ENCODE measurements around the gene ATG16L2. TPM values are rescaled to one million over a fixed set of nuclear protein-coding genes. Genes with fewer than 3 reads are reported as not detected.

ATG16L2 gene
- total and polyA plus RNA-seq, 10 of the 15 experiments (the other 5 are each of a cell fraction or from before 2014, with no cell fraction given), result 1.9 to 67.7 (median 30.4) TPM

GRCh38 chr11:72823105-72823804 is 9.0 kb downstream of the ATG16L2 start:
- Histone ChIP-seq H3K79me2 (ENCODE audit: control insufficient read depth, insufficient read depth, low read length) (no peaks in the 10 kb centered on the region), H3K9me3 (replicated peaks; ENCODE audit: control insufficient read depth, insufficient read depth, low read length) (no peaks in the 10 kb centered on the region; the same call in 2 of the 3 replicates), H3K36me3 (ENCODE audit: control insufficient read depth in 2 of 2, insufficient read depth in 2 of 2, low read length in 1 of 2) (peaks cover 5 to 21% of the 10 kb centered on the region in 2 experiments; a peak in 3 of 4 replicates), H4K20me1 (ENCODE audit: control insufficient read depth, insufficient read depth) (no peaks in the 10 kb centered on the region), H3K27ac (ENCODE audit: control insufficient read depth, insufficient read depth) (peak overlapping the region; percentile 17; the same call in 1 of the 2 replicates), H3K4me2 (ENCODE audit: control insufficient read depth, insufficient read depth) (no peak overlapping the region), H3K27me3 (replicated peaks in 1 of 2; ENCODE audit: control insufficient read depth in 2 of 2, insufficient read depth in 2 of 2, low read length in 1 of 2) (no peaks in the 10 kb centered on the region), H3K9ac (ENCODE audit: control insufficient read depth, insufficient read depth, low read length) (no peak overlapping the region; the same call in 1 of the 2 replicates), H3K4me3 (no peak overlapping the region), H2AFZ (ENCODE audit: control insufficient read depth, low read depth, low read length) (no peak overlapping the region), H3K4me1 (ENCODE audit: control insufficient read depth, insufficient read depth, low read length) (peaks cover 23% of the 10 kb centered on the region)
- BruUV-seq (replicated peaks), result no TSS peak
- 94% methylated on average over 9 of the region's 9 CpGs for WGBS (ENCODE audit: insufficient coverage, insufficient replicate concordance, low lambda C conversion rate, missing lambda C conversion rate)
- DNase-seq (ENCODE audit: low read depth, low spot score) (no peak), FAIRE-seq (no peak), ATAC-seq (no peak)
- ChIA-PET SMC1A (ENCODE audit: uncharacterized antibody, unreplicated experiment) (interaction anchor here (0.5 kb wide), 1 partner anchor 22 kb away, joined by 3 read pairs; no protein-coding TSS in a partner anchor), CTCF (interaction anchor here (0.7 to 1.4 kb wide), 5 partner anchors 29 to 355 kb away, joined by 3 to 4 read pairs (median 3); partner anchors contain the start of gene STARD10), POLR2A (interaction anchor here (1.5 kb wide), 1 partner anchor 10 kb away, joined by 4 read pairs; no protein-coding TSS in a partner anchor), RAD21 (ENCODE audit: unreplicated experiment) (interaction anchor here (1.1 to 1.2 kb wide), 2 partner anchors 7 to 98 kb away, joined by 3 to 4 read pairs; no protein-coding TSS in a partner anchor)
- in situ Hi-C loops (cut with MboI), result no loop called here
- TF ChIP-seq EGR1 (IDR thresholded peaks at IDR 0.05; ENCODE audit: borderline replicate concordance in 1 of 2, low read depth in 2 of 2, low read length in 2 of 2) (no peak), BCL3 (IDR thresholded peaks at IDR 0.05; ENCODE audit: borderline replicate concordance, insufficient read depth, low read depth, low read length, poor library complexity, severe bottlenecking) (peak; percentile 78)
- intact Hi-C loops (cut with micrococcal nuclease; ENCODE audit: unreplicated experiment), result no loop called here

- Histone ChIP-seq H3K4me1 (ENCODE audit: control insufficient read depth, insufficient read depth, low read length) (peaks cover 27% of the 10 kb centered on the region), H3K9ac (ENCODE audit: control insufficient read depth, insufficient read depth, low read length) (no peak overlapping the region), H3K4me2 (ENCODE audit: control insufficient read depth, insufficient read depth) (no peak overlapping the region), H3K36me3 (ENCODE audit: control insufficient read depth in 2 of 2, insufficient read depth in 2 of 2, low read length in 1 of 2) (peaks cover 5 to 26% of the 10 kb centered on the region in 2 experiments), H3K79me2 (ENCODE audit: control insufficient read depth, insufficient read depth, low read length) (no peaks in the 10 kb centered on the region), H3K27me3 (replicated peaks in 1 of 2; ENCODE audit: control insufficient read depth in 2 of 2, insufficient read depth in 2 of 2, low read length in 1 of 2) (no peaks in the 10 kb centered on the region), H4K20me1 (ENCODE audit: control insufficient read depth, insufficient read depth) (no peaks in the 10 kb centered on the region), H3K9me3 (replicated peaks; ENCODE audit: control insufficient read depth, insufficient read depth, low read length) (no peaks in the 10 kb centered on the region; the same call in 2 of the 3 replicates), H2AFZ (ENCODE audit: control insufficient read depth, low read depth, low read length) (no peak overlapping the region), H3K27ac (ENCODE audit: control insufficient read depth, insufficient read depth) (no peak overlapping the region), H3K4me3 (no peak overlapping the region)
- intact Hi-C loops (cut with micrococcal nuclease; ENCODE audit: unreplicated experiment) (no loop called here), in situ Hi-C loops (cut with MboI) (no loop called here)
- CTCF ChIA-PET, result interaction anchor here (1.0 to 1.4 kb wide), 2 partner anchors 99 to 353 kb away, joined by 3 read pairs; no protein-coding TSS in a partner anchor
- TF ChIP-seq POLR2A (IDR thresholded peaks at IDR 0.05; ENCODE audit: low read depth, low read length) (peak; percentile 53; the same call in 1 of the 2 replicates), POU2F2 (IDR thresholded peaks at IDR 0.05; ENCODE audit: borderline replicate concordance, low read depth, low read length) (no peak), YBX1 (IDR thresholded peaks at IDR 0.05) (no peak), KAT2A (conservative IDR thresholded peaks at IDR 0.05; ENCODE audit: control insufficient read depth, low read depth, low read length) (no peak), KLF5 (IDR thresholded peaks at IDR 0.05; ENCODE audit: partially characterized antibody) (no peak), SMAD1 (IDR thresholded peaks at IDR 0.05; ENCODE audit: low read depth, partially characterized antibody) (no peak), ZNF622 (IDR thresholded peaks at IDR 0.05) (no peak), SMARCA5 (IDR thresholded peaks at IDR 0.05) (no peak)
- ATAC-seq, result no peak
- POLR2A ChIA-PET, result no interaction called here
- no peak for FAIRE-seq
- no peak for DNase-seq (ENCODE audit: low read depth, low spot score)
- RAD21 ChIA-PET (ENCODE audit: unreplicated experiment), result interaction anchor here (1.1 to 1.3 kb wide), 2 partner anchors 8 to 30 kb away, joined by 3 to 5 read pairs; partner anchors contain the start of gene STARD10
- BruUV-seq (replicated peaks), result no TSS peak
- 80% methylated on average over 7 of the region's 7 CpGs for WGBS (ENCODE audit: insufficient coverage, insufficient replicate concordance, low lambda C conversion rate, missing lambda C conversion rate)
- SMC1A ChIA-PET (ENCODE audit: uncharacterized antibody, unreplicated experiment), result no interaction called here
These were observed 9.8 kb downstream of the ATG16L2 start for GRCh38 chr11:72824020-72824419.
